Activated T-helper 1 cell treated with anti-CD3 and anti-CD28 coated beads, Interleukin-2, amount 50 U/mL, for 16 hours (primary cell): ENCODE measurements around the gene PTPRCAP.
"Not testable (repeated sequence)": the region's sequence is repeated elsewhere in the genome, so short reads cannot be mapped to it uniquely, and the experiment has no call there.

ENCODE experiments used
- DNase-seq, 2 donors: peaks; one replicate each; pipeline ENCODE4 v3.0.0-alpha.2; 2020; ENCODE audit warnings: low read depth in 1 of 2, low spot score in 1 of 2

The PTPRCAP gene

DNA sequence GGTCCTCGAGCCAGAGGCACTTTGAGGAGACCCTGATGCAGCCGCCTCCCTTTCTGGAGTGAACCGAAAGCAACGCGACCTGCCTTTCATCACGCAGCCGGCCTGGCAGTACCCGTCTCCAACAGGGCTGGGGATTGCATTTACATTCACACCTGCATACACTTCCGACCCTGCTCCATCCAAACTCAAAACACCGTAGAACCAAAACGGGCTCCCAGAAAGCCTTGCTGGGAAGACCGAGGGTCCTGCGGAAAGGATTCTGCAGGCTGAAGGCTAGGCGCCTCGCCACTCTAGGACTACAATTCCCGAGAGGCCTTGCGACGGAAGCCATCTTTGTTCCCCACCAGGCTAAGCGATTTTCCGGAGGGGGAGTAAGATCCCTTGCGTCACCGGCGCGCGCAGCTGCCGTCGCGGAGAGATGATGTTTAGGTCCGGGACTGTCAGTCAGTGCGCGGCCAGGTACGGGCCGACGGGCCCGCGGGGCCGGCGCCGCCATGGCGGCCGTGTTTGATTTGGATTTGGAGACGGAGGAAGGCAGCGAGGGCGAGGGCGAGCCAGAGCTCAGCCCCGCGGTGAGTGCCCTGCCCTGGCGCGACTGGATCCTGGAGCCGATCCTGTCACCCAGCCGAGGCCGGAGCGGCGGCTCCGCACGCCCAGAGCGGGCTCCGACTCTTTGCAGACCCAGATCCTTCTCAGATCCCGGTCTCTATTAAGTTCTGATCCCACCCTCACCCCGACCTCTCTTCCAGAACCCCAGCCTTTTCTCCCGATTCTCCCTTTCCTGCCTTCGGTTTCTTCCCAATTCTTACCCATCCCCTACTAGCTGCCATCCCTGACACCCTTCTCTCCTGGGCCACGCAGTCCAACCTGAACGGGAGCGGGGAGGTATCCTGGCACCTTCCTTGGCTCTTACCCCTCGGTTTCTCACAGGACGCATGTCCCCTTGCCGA, 9.2 kb downstream of the PTPRCAP start, which contains the start of gene RPS6KB2:
RPS6KB2 (plus strand) TSS at position 443 of the 950 bp plus-strand sequence; CDS start at position 495, 52 bp downstream.
- DNase-seq = peak; percentile 98 to 99

DNA sequence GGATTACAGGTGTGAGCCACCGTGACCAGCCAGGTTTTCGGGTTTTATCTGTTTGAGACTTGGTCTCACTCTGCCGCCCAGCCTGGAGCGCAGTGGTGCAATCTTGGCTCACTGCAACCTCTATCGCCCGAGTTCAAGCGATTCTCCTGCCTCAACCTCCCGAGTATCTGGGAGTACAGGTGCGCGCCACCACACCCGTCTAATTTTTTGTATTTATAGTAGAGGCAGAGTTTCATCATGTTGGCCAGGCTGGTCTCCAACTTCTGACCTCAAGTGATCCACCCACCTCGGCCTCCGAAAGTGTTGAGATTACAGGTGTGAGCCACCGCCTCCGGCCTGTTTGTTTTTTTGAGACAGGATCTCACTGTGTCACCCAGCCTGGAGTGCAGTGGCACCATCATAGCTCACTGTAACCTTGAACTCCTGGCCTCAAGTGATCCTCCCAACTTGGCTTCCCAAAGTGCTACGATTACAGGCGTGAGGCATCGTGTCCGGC, 10.1 kb downstream of the PTPRCAP start:
- not testable (repeated sequence) for DNase-seq

GRCh38 chr11:67423891-67424613, 13.4 kb downstream of the PTPRCAP start:
- DNase-seq = no peak

DNA sequence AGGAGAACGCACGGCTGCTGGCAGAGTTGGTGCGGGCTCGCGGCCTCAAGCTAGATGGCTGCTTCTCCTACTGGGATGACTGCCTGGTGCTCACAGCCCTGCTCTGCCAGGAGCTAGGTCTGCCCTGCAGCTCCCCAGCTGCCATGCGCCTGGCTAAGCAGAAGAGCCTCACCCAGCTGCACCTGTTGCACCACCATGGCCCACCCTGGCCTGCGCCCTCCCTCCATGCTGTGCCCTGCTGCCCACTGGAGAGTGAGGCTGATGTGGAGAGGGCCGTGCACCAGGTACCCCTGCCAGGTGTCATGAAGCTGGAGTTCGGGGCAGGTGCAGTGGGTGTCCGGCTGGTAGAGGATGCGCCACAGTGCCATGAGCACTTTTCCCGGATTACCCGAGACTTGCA, 14.0 kb downstream of the PTPRCAP start:
- DNase-seq = no peak

GRCh38 chr11:67422891-67423290, 14.6 kb downstream of the PTPRCAP start:
- DNase-seq = no peak

- DNase-seq = no peak
Measured at GRCh38 chr11:67421430-67422031, 16.0 kb downstream of the PTPRCAP start.

DNA sequence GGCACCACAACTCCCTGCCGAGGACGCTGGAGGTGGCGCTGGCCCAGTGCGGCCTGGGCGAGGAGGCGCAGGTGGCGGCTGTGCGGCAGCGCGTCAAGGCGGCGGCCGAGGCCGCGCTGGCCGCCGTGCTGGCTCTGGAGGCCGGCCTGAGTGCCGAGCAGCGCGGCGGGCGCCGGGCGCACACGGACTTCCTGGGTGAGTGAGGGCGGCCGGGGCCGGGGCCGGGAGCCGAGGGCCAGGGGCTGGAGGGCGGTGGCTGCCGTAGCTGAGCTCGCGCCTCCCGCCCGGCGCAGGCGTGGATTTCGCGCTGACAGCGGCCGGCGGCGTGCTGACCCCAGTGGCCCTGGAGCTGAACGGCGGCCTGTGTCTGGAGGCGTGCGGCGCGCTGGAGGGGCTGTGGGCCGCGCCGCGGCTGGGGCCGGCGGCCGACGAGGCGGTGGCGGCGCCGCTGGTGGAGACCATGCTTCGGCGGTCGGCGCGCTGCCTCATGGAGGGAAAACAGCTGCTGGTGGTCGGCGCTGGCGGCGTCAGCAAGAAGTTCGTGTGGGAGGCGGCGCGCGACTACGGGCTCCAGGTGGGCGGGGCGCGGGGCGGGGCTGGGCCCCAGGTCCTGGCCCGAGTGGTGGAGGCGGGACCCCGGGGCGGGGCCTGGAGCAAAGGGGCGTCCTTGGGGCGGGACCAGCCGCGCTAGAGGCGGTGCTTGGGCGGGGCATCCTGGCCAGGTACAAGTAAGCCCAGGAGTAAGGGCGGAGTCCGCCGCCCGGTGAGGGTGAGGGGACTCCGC, 16.6 kb downstream of the PTPRCAP start:
- peak; percentile 98 for DNase-seq

DNA sequence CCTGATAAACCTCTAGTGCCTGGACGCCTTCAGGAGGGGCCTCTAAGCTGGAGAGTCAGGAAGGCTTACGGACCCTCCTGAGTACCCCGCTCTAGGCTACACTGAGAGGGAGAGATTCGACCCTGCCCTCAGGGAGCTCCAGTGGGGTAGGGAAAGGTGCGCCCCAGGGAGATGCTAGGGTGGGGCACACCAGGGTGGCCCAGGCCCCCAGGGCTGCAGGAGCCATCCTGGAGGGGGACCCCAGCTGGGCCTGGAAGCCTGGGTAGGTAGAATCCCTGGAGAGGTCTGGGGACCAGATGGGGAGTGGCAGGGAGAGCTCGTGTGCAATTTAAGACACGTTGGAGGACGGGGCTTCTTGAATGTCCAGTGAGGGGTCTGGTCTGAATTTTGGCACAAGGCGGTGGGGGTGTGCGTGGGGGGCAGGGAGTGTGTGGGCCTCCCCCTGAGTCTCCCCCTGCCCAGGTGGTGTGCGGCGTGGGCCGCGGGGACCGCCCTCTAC, 17.3 kb downstream of the PTPRCAP start:
- DNase-seq = no peak

DNA sequence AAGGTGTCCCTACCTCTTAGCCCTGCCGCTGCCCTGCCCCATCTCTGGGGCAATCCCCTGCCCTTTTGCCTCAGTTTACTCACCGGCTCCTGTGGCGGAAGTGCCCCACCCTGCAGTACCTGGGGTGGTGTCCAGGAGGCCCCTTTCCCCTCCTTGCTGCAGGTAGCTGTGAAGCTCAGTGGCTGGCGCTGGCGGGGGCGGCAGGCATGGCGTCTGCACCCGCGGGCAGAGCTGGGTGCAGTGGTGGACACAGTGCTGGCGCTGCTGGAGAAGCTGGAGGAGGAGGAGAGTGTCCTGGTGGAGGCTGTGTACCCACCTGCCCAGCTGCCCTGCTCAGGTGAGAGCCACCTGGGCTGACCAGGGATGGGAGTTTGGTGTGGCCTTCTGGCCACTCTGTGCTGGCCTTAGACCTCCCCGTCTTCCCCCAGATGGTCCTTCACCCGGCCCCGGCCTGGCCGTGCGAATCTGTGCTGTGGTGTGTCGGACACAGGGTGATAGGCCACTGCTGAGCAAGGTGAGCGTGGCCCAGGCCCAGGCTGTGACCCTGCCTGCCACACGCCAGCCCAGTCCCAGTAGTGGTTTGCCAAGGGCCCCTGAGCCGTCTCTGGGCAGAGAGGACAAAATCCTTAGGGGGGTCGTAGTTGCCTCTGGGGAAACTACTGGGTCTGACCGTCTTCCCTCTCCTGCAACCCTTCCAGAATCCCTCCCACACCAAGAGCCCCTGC, 18.0 kb downstream of the PTPRCAP start:
- DNase-seq = no peak

DNA sequence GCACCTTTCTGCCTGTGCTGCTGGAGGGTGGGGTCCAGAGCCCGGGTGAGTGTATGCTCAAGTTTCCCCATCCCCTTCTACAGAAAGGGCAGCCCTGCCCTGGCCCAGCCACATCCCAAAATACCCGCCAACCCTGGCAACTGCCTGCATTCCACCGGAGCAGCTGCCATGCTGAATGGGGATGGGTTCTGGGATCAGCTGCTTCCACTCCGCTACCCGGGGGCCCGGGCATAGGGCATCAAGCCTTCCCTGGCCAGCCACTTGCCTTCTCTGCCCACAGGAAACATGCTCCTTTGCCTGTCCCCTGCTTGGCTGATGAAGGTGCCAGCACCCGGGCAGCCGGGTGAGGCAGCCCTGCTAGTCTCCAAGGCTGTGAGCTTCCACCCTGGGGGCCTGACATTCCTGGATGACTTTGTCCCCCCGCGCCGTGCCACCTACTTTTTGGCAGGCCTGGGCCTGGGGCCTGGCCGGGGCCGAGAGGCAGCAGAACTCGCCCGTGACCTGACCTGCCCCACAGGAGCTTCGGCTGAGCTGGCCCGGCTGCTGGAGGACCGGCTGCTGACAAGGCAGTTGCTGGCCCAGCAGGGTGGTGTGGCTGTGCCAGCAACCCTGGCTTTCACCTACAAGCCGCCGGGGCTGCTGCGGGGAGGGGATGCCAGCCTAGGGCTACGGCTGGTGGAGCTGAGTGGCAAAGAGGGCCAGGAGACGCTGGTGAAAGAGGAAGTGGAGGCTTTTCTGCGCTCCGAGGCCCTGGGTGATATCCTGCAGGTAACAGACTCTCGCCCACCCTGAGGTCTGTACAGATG, 18.8 kb downstream of the PTPRCAP start:
- no peak for DNase-seq

DNA sequence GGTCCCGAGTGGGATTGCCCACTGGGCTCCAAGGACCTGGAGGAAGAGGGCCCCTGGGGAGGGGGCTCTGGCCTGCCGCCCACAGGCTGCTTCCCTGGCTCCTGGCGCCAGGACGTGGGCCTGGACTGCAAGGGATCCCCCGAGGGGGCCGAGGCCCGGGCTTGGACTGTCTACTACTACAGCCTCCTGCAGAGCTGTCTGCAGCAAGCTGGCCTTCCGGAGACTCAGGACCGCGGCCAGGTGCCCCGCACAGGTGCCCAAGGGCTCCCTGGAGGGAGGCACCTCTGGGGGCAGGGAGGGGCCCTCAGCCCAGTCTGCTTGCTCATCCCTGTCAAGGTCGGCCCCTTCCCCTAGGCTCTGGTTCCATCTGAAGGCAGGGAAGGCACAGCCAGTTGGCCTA, 20.1 kb downstream of the PTPRCAP start:
- DNase-seq = no peak

GRCh38 chr11:67416416-67417335, 20.8 kb downstream of the PTPRCAP start:
- DNase-seq = peak; percentile 45 to 71

DNA sequence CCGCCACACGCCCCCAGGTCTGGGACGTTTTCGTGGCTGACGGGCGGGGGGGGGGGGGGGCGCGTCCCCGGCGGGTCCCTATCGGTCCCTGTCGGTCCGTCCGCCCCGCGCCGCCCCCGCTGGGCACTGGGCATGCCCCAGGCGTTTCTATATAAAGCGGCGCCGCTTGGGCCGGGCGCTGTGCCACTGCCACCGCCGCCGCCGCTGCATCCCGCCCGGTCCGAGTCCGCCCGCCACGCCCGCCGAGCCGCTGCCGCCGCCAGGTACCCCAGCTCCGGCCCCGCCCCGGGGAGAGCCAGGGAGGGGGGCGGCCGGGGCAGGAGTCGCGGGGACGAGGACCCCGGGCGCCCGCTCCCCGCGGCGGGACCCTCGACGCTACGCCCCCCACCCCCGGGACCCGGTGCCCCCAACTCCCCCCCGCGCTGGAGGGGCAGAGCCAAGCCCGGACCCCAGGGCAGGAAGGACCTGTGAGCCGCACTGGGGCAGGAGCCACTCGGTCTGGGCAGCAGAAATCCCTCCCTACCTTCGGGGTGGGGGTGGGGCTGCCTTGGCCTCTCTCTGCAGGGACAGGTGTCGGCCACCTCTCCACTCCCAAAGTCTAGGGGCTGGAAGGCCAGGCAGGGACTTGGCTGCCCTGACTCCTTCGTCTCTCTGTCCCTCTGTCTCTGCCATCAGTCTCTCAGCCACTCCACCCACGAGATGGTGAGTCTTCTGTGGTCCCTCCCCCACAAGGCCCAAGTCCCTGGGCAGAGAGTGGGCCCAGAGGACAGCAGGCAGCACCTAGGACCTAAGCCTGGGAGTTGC, 21.8 kb downstream of the PTPRCAP start, which contains the start of gene CARNS1:
CARNS1 (plus strand) TSS at position 178 of the 804 bp plus-strand sequence; CDS start at position 700, 522 bp downstream.
- no peak for DNase-seq

DNA sequence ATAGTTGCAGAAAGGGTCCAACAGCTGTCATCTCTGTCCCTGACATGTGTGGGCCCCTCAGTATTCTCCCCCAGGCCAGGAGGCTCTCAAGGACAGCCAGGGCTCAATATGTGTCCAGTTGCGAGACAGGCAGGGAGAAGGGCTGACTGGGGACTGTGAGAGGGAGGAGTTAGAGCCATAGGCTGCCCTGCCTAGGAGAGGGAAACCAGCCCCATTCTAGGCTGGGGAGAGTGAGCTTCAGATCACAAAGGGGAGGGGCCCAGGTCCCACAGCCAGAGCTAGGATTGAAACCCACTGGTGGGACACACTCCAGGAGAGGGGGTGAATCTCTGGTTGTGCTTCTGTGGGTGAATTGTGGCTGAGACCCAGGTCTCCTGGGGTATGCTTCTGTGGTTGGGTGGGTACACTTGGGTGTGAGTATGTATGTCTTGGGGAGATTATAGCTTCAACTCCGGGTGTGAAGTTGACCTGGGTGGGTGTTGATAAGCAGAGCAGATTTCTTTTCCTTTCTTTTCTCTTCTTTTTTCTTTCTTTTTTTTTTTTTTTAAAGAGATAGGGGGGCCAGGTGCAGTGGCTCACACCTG, 24.1 kb downstream of the PTPRCAP start:
- no peak for DNase-seq

- DNase-seq = no peak
Measured at GRCh38 chr11:67412495-67413179, 24.8 kb downstream of the PTPRCAP start.

DNA sequence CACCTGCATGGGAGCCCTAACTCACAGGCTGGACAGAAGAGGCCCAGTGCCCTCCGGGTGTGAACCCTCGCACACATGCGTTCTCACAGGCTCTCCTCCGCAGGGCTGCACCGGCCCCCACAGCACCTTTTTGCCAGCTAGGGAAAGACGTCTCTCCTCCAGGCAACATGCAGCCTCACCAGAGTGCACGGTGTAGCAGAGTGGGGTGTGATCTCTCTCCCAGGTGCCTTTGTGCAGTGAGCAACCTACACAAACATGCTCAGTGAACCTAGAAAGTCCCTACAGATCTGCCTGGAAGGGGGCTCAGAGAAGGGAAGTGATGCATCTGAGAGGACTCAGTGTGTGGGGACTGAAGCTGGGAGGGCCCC, 25.7 kb downstream of the PTPRCAP start:
- no peak for DNase-seq
